Right cardiac atrium (tissue), 5 donors: ENCODE data around the gene RIPOR3. TPM values are rescaled to one million over a fixed set of nuclear protein-coding genes. Genes with fewer than 3 reads are reported as not detected.

Source experiments
- ATAC-seq, 2 donors: fragments of 200-7000 bp; cut with Tn5 transposase; one replicate each; pipeline versions ENCODE4 v1.8.0 to v1.9.1; 2020; ENCODE audit warnings: moderate library complexity in 2 of 2, mild to moderate bottlenecking in 1 of 2
- DNase-seq, 3 donors: peaks; one replicate each; pipeline ENCODE4 v3.0.0-alpha.2; 2020
- H3K27ac ChIP-seq: one replicate; pipeline ENCODE4 v1.5.1; 2013; ENCODE audit warnings: mild to moderate bottlenecking, low read length, control low read depth, moderate library complexity
- H3K27me3 ChIP-seq: one replicate; pipeline ENCODE4 v1.6.1; 2013; ENCODE audit not compliant: control insufficient read depth, insufficient read depth
- H3K4me1 ChIP-seq: one replicate; pipeline ENCODE4 v1.6.1; 2013; ENCODE audit warnings: low read length; ENCODE audit not compliant: control insufficient read depth, insufficient read depth
- H3K4me3 ChIP-seq: one replicate; pipeline ENCODE4 v1.5.1; 2013; ENCODE audit warnings: low read length, control low read depth
- H3K9me3 ChIP-seq: one replicate; pipeline ENCODE4 v1.6.1; 2013; ENCODE audit warnings: low read length; ENCODE audit not compliant: control insufficient read depth
- WGBS: extraction: QIAGEN DNeasy Blood & Tissue Kit; methylation state at CpG from one replicate; pipeline ENCODE4 v1.1.7; 2013; 5-methylcytosine and 5-hydroxymethylcytosine counted together
- intact Hi-C, 4 donors: fragments of 100-400 bp; cut with DNase I; formaldehyde crosslinking; loops; one replicate each; pipeline versions ENCODE4 v1.11.0 to v1.14.0; 2022 to 2023
- long read RNA-seq, 4 donors: library from polyadenylated mRNA; unstranded; transcript quantifications; one replicate each; pipeline ENCODE4 v2.0.0, GENCODE V29; 2020 to 2021
- polyA plus RNA-seq: library from polyadenylated mRNA; stranded (reverse); fragments of 200-250 nt; gene quantifications from one replicate; pipeline ENCODE4 v1.2.3, GENCODE V29; 2013
- total RNA-seq, 4 donors: library from RNA; stranded (reverse); fragmentation: NEBNext Ultra II Directional; extraction: Animal tissue kit (Norgen Biotek cat#: 25700); gene quantifications; one replicate each; pipeline ENCODE4 v1.2.1, GENCODE V29; 2021
- donor health status: healthy with polysubstance abuse.
- donor health status: DM: no; HTN: yes; CAD: no.
- donor health status: DM: no; HTN: no; CAD: no.
- donor health status: DM: no; HTN: yes; CAD: no; lungs with severe emphysema.
- donor health status: DM: yes; HTN: yes; CAD: no.

Gene RIPOR3, protein sequence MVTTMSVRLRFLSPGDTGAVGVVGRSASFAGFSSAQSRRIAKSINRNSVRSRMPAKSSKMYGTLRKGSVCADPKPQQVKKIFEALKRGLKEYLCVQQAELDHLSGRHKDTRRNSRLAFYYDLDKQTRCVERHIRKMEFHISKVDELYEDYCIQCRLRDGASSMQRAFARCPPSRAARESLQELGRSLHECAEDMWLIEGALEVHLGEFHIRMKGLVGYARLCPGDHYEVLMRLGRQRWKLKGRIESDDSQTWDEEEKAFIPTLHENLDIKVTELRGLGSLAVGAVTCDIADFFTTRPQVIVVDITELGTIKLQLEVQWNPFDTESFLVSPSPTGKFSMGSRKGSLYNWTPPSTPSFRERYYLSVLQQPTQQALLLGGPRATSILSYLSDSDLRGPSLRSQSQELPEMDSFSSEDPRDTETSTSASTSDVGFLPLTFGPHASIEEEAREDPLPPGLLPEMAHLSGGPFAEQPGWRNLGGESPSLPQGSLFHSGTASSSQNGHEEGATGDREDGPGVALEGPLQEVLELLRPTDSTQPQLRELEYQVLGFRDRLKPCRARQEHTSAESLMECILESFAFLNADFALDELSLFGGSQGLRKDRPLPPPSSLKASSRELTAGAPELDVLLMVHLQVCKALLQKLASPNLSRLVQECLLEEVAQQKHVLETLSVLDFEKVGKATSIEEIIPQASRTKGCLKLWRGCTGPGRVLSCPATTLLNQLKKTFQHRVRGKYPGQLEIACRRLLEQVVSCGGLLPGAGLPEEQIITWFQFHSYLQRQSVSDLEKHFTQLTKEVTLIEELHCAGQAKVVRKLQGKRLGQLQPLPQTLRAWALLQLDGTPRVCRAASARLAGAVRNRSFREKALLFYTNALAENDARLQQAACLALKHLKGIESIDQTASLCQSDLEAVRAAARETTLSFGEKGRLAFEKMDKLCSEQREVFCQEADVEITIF
- total RNA-seq (1 to 10 TPM; 2.1 to 6.9 (median 2.9) TPM), polyA plus RNA-seq (12.9 TPM)
- long read RNA-seq, donor 1, full-length matches to known transcripts: 4 of 22 reads
- long read RNA-seq, donor 1, partial matches to known transcripts: 3 of 22 reads
- long read RNA-seq, donor 1, other reads (novel, unspliced or antisense): 15 of 22 reads
- long read RNA-seq, donor 2, full-length matches to known transcripts: 2 of 3 reads
- long read RNA-seq, donor 2, partial matches to known transcripts: 0 of 3 reads
- long read RNA-seq, donor 2, other reads (novel, unspliced or antisense): 1 of 3 reads
- long read RNA-seq, donor 3, full-length matches to known transcripts: 1 of 3 reads
- long read RNA-seq, donor 3, partial matches to known transcripts: 0 of 3 reads
- long read RNA-seq, donor 3, other reads (novel, unspliced or antisense): 2 of 3 reads
- long read RNA-seq, donor 4, full-length matches to known transcripts: 2 of 5 reads
- long read RNA-seq, donor 4, partial matches to known transcripts: 0 of 5 reads
- long read RNA-seq, donor 4, other reads (novel, unspliced or antisense): 3 of 5 reads

DNA sequence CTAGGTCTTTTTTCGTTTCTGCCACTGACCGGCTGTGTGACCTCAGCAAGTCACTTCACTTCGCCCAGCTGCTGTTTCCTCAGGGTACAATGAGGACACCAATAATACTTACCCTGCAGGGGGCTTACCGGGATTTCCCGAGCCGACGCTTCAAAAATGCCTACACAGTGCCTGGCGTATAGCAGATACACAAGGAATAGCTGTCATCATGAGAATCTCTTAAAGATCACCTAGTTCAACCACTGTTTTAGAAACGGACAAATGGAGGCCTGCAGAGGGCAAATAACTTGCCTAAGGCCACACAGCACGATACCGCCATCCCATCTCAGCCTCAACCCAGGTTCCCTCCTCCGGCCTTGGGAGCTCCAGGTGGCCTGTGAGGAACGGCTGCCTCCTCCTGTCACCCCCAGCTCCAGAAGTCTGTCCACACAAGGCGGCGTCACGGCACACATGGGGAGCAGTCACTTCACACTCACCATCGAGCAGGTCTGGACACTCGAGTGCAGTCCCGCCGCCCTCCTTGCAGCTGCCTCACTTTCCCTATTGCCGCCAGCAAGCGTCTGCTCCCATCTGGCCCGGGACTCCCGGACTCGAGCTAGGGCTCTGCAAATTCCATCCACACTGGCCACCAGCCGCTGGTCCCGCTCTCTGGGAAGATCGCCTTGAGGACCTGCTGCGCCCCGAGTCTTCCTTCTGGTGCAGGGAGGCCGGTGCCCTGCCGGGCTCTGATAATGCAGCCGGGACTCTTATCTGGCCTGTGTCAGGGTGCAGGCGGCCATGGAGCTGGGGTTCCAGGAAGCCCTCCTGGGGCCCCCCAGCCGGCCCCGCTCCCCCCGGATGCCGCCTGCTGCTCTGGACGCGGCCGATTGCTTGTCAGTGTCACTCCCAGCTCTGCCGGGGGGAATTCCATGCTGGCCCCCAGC is at the start of gene RIPOR3:
Gene RIPOR3 (minus strand): TSS at position 893 of the 923 bp plus-strand sequence. CDS start 414 bp downstream, at position 479.
- H3K4me3 ChIP-seq: peak within 1 kb of the TSS; percentile 59
- no peaks in the 10 kb centered on the region for H3K27me3 ChIP-seq
- no peaks in the 10 kb centered on the region for H3K9me3 ChIP-seq
- peaks cover 4% of the 10 kb centered on the region for H3K4me1 ChIP-seq
- peak; percentile 38 to 43 for ATAC-seq
- H3K27ac ChIP-seq: peak within 1 kb of the TSS; percentile 29
- peak in 2 of 3 donors; percentile 61 to 68 for DNase-seq
- intact Hi-C loops: no loop called here
- WGBS: 9% methylated on average over 42 of the region's 42 CpGs

DNA sequence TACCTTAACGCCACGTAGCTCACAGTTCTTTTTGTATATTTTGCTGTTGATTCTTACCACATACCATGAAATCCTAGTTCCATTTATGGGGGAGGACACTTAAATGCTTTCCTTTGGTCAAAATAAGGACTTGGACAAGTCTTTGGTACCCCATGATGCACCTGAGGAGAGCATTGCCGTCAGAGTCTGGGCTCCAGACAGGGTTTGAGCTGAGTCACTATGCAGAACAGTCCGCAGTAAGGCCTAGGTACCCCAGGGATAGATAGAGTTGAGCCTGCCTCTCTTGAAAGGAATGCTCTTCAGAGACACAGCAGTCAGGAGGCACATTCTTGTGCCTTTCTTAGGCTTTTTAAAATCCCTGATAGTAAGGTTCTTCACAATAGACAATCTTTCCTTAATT is 46.0 kb upstream of the RIPOR3 start:
- WGBS: 80% methylated on average over 4 of the region's 4 CpGs
- no peaks in the 10 kb centered on the region for H3K4me1 ChIP-seq
- no peak overlapping the region for H3K4me3 ChIP-seq
- no peaks in the 10 kb centered on the region for H3K9me3 ChIP-seq
- intact Hi-C loops: loop anchor here in 1 of 4 donors (10.0 kb wide), 1 partner anchor 553 kb away; no protein-coding TSS in a partner anchor
- DNase-seq (no peak), ATAC-seq (no peak)
- H3K27ac ChIP-seq: peak overlapping the region; percentile 19
- H3K27me3 ChIP-seq: no peaks in the 10 kb centered on the region

DNA sequence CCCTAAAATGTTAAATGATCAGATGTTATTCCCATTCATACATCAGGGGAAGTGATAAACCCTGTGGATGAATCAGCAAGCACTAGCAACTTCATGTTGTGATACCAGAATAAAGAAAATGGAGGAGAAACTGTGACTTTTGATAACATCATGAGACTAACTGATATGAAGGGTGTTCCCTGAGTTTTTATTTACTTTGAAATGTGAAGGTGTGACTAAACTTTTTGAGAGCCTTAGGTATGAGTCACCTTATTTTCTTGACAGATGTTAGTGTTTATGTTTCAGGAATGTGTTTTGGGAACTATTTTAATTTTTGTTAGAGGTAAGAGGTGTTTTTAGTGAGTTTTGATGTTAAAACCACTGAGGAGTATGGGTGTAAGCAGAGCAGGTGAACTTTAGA is 44.5 kb upstream of the RIPOR3 start:
- Histone ChIP-seq H3K4me3 (no peak overlapping the region), H3K27me3 (no peaks in the 10 kb centered on the region), H3K4me1 (no peaks in the 10 kb centered on the region), H3K27ac (no peak overlapping the region), H3K9me3 (no peaks in the 10 kb centered on the region)
- intact Hi-C loops: loop anchor here in 1 of 4 donors (10.0 kb wide), 1 partner anchor 551 kb away; no protein-coding TSS in a partner anchor
- DNase-seq (no peak), ATAC-seq (no peak)

DNA sequence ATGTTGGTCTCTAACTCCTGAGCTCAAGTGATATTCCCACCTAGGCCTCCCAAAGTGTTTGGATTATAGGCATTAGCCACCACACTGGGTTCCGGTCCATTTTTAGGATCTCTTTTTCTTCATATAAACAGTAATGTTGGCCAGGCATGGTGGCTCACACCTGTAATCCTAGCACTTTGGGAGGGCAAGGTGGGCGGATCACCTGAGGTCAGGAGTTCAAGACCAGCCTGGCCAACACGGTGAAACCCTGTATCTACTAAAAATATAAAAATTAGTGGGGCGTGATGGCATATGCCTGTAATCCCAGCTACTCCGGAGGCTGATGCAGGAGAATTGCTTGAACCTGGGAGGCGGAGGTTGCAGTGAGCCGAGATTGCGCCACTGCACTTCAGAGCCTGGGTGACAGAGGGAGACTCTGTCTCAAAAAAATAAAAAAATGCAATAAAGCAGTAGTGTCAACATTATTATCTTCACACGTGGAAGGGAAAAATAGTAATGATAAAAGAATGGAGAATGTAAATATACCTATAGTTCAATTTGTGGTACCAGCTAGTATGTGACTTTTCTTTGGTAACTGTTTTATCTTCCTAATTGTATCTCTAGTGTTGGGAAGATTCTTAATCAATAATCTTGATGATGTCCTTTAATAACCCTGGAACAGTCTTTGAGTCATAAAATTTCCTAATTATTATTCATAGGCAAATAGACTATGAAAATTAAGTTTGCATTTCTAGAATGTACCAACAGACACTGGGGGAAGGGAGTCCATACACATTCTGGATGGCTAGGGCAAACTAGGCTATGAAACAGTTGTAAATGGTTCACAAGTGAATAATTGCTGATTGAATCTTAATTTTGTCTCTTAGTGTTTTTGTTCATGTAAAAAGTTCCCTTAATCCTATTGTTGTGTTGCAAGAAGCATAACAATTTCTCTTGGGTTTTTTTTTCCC is 43.7 kb upstream of the RIPOR3 start:
- no peaks in the 10 kb centered on the region for H3K9me3 ChIP-seq
- no peak overlapping the region for H3K27ac ChIP-seq
- H3K4me1 ChIP-seq: no peaks in the 10 kb centered on the region
- no peak overlapping the region for H3K4me3 ChIP-seq
- ATAC-seq (no peak), DNase-seq (no peak)
- no peaks in the 10 kb centered on the region for H3K27me3 ChIP-seq
- intact Hi-C loops: loop anchor here in 1 of 4 donors (10.0 kb wide), 1 partner anchor 550 kb away; no protein-coding TSS in a partner anchor
- 91% methylated on average over 9 of the region's 9 CpGs for WGBS

DNA sequence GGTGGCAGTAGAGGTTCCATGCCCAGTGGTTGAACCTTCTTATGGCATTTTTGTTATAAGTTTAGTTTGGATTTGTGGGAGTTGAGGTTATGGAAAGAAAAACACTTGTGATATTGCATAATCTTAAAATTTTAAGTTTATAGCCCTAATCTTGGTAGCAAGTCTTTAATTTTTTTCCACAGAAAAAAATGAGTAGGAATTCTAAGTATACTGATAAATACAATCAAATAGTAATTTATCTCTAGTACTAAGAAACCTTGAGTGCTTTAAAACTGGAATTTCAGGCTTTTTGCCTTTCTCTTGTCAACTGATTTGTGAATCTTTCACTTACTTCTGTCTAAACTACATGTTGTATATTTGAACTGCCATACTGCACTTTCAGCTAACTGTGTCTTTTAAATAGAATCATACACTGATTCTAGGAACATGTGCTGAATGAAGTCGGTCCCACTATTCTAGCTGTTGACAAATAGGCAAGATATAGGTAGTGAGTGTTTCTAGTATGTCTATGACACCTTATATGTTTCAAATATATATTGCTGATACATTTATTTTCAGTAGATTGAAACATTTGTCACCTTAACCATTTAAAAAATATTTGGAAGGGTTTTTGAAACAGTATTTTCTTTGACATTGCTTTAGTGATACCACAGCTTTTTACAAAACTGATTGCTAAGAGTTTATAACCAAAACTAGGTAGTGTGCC is 42.5 kb upstream of the RIPOR3 start:
- intact Hi-C loops: loop anchor here in 1 of 4 donors (10.0 kb wide), 1 partner anchor 549 kb away; no protein-coding TSS in a partner anchor
- no peak overlapping the region for H3K4me3 ChIP-seq
- H3K27me3 ChIP-seq: no peaks in the 10 kb centered on the region
- no peaks in the 10 kb centered on the region for H3K4me1 ChIP-seq
- H3K27ac ChIP-seq: no peak overlapping the region
- 39% methylated on average over 1 of the region's 1 CpG for WGBS
- DNase-seq: no peak
- no peak for ATAC-seq
- H3K9me3 ChIP-seq: no peaks in the 10 kb centered on the region

DNA sequence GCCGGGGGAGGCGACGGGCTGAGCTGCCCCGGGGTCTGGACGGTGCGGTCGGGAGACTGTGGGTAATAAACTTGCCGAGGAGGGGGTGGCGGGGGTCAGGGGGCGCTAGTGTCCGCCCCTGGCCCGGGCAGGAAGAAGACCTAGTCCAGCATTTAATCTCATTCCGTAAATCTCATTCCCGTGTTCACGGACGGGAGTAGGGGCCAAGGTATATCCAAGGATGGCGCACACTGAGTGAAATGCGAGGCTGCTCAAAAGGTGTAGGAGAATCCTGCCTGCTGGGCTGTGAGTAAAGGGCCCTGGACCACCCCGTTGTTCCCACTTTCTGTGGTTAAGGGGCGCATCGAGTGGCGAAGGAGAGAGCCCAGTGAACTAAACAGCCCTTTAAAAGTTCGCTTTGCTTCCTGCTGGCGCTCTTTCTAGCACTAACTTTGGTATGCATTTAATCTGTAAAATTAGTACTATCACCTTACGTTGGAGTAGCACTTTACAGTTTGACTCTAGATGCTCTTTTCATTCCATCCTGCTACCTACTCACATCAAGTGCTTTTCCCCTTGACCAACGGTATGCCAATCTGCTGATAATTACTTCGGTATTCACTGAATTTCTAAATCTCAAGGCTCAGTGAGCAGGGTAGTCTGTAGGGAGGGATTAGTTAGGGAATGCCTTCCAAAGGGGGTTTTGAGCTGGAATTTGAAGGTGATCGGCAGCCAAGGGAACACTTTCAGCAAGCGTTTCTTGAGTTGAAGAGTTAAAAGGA is 40.8 kb upstream of the RIPOR3 start:
- Histone ChIP-seq H3K4me1 (no peaks in the 10 kb centered on the region), H3K9me3 (no peaks in the 10 kb centered on the region), H3K4me3 (peak overlapping the region; percentile 63), H3K27ac (peak overlapping the region; percentile 24), H3K27me3 (no peaks in the 10 kb centered on the region)
- ATAC-seq (no peak), DNase-seq (no peak)
- WGBS: 11% methylated on average over 29 of the region's 29 CpGs
- intact Hi-C loops: loop anchor here in 1 of 4 donors (10.0 kb wide), 1 partner anchor 547 kb away; no protein-coding TSS in a partner anchor

DNA sequence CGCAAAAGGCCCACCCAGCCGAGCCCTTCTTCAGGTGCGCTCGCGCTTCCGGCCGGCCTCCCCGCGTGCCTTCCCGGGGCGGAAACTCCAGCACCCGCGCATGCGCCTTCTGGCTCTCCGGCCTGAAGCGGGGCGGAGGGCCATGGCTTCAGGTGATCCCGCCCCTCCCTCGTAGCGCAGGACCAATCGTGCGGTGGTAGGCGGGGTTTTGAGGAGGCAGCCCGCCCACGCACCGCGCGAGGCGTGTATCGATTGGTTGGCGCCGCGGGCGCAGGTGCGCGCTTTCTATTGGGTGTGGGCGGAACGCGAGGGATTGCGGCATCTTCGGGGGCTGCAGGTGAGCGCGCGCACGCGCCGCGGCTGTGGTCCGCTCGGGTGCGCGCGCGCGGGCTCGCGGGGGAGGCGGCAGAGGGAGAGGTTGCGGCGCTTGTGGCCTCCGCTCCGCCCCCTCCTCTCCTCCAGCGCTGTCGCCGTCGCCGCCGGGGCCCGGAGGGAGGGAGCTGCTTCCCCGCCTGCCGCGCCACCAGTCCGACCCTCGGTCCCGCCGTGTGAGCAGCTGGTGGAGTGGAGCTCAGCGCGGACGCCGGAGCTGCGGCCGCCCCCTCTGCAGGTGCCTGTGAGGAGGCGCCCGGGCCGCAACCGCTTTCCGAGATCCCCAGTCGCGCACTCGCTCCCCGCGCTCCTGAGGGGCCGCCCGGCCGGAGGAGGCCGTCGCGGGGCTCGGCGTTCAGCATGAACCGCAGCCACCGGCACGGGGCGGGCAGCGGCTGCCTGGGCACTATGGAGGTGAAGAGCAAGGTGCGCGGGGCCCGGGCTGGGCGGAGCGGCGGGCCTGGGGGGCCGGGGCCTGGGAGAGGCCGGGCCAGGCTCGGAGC is 40.0 kb upstream of the RIPOR3 start, which contains the start of gene PARD6B:
Gene PARD6B (plus strand): TSS at position 526 of the 875 bp plus-strand sequence. CDS start 207 bp downstream, at position 733.
- under 1% methylated on average over 114 of the region's 114 CpGs for WGBS
- Histone ChIP-seq H3K4me1 (no peaks in the 10 kb centered on the region), H3K9me3 (no peaks in the 10 kb centered on the region), H3K27me3 (no peaks in the 10 kb centered on the region), H3K4me3 (peak within 1 kb of the TSS; percentile 63), H3K27ac (peak within 1 kb of the TSS; percentile 69)
- intact Hi-C loops: loop anchor here in 1 of 4 donors (10.0 kb wide), 1 partner anchor 546 kb away; no protein-coding TSS in a partner anchor
- ATAC-seq (peak; percentile 98), DNase-seq (peak; percentile 94 to 98 (median 98))
